PC-9 (cell line): ENCODE results near the gene KRTAP5-11. TPM values are rescaled to one million over a fixed set of nuclear protein-coding genes. Genes with fewer than 3 reads are reported as not detected.

Source experiments
- BruUV-seq: library from RNA; stranded (reverse); fragments of 400-500 nt; replicated peaks from 2 replicates; lab custom pipeline; 2021; lab: Mats Ljungman, UMichigan
- CTCF ChIA-PET: fragments of 300-600 bp; sonication (Branson Sonifier 250); formaldehyde crosslinking; loops from one replicate; lab custom pipeline; 2022; ENCODE audit warnings: antibody characterized with exemption; lab: Charles Lee
- POLR2A ChIA-PET: fragments of 300-600 bp; sonication (Branson Sonifier 250); formaldehyde crosslinking; loops from one replicate; lab custom pipeline; 2022; ENCODE audit warnings: antibody characterized with exemption; ENCODE audit not compliant: unreplicated experiment; lab: Charles Lee
- DNase-seq, 2 experiments: peaks; one replicate each; pipeline versions ENCODE4 v3.0.0 to v3.0.0-alpha.2; 2015 to 2022; ENCODE audit warnings: mixed read lengths in 1 of 2
- H2AFZ ChIP-seq: fragments of 200-600 bp; sonication (generic); 2 replicates; pipeline ENCODE4 v1.8.1; 2017; ENCODE audit warnings: antibody characterized with exemption
- H3F3A ChIP-seq: fragments of 200-600 bp; sonication (generic); 2 replicates; pipeline ENCODE4 v1.8.1; 2017; ENCODE audit warnings: antibody characterized with exemption, mild to moderate bottlenecking, low read depth; ENCODE audit not compliant: insufficient read depth
- H3K27ac ChIP-seq: fragments of 200-600 bp; sonication (generic); 2 replicates; pipeline ENCODE4 v1.6.1; 2016; ENCODE audit warnings: mixed run types
- H3K27me3 ChIP-seq: fragments of 200-600 bp; sonication (generic); 2 replicates; pipeline ENCODE4 v1.6.1; 2016; ENCODE audit warnings: low read depth, mixed run types; ENCODE audit not compliant: insufficient read depth
- H3K36me3 ChIP-seq: fragments of 200-600 bp; sonication (generic); 2 replicates; pipeline ENCODE4 v1.6.1; 2016; ENCODE audit warnings: low read depth, mixed run types
- H3K4me1 ChIP-seq: fragments of 200-600 bp; sonication (generic); replicated peaks from 2 replicates; pipeline ENCODE4 v1.6.1; 2016; ENCODE audit warnings: mixed run types; ENCODE audit not compliant: insufficient read depth
- H3K4me2 ChIP-seq: fragments of 200-600 bp; sonication (generic); 2 replicates; pipeline ENCODE4 v1.6.1; 2017; ENCODE audit warnings: mixed run types
- H3K4me3 ChIP-seq: fragments of 200-600 bp; sonication (generic); 2 replicates; pipeline ENCODE4 v1.6.1; 2016; ENCODE audit warnings: mixed run types
- H3K79me2 ChIP-seq: fragments of 200-600 bp; sonication (generic); 2 replicates; pipeline ENCODE4 v1.6.1; 2017; ENCODE audit warnings: low read depth, mixed run types
- H3K9me2 ChIP-seq: fragments of 200-600 bp; sonication (generic); 2 replicates; pipeline ENCODE4 v1.8.1; 2017; ENCODE audit warnings: mild to moderate bottlenecking; ENCODE audit not compliant: insufficient read depth
- H3K9me3 ChIP-seq: fragments of 200-600 bp; sonication (generic); 2 replicates; pipeline ENCODE4 v1.8.1; 2016; ENCODE audit warnings: low read depth; ENCODE audit not compliant: insufficient read depth
- H4K20me1 ChIP-seq: fragments of 200-600 bp; sonication (generic); 2 replicates; pipeline ENCODE4 v1.8.1; 2017; ENCODE audit not compliant: insufficient read depth
- CTCF ChIP-seq: fragments of 200-600 bp; sonication (generic); conservative IDR thresholded peaks from 2 replicates; pipeline ENCODE4 v1.6.1; 2017; ENCODE audit warnings: mixed run types, antibody characterized with exemption, mild to moderate bottlenecking, moderate library complexity
- EZH2 ChIP-seq: fragments of 200-600 bp; sonication (generic); IDR thresholded peaks from 2 replicates; pipeline ENCODE4 v1.8.0; 2017; ENCODE audit warnings: antibody characterized with exemption, low read depth
- intact Hi-C: fragments of 100-400 bp; cut with micrococcal nuclease; formaldehyde crosslinking; loops from one replicate; pipeline ENCODE4 v1.10.0; 2022; ENCODE audit not compliant: unreplicated experiment
- total RNA-seq: library from RNA; stranded (reverse); gene quantifications from 2 replicates; pipeline ENCODE4 v1.2.3, GENCODE V29; 2021

The KRTAP5-11 gene
- total RNA-seq, 1 experiment from 2014 or later = not detected

DNA sequence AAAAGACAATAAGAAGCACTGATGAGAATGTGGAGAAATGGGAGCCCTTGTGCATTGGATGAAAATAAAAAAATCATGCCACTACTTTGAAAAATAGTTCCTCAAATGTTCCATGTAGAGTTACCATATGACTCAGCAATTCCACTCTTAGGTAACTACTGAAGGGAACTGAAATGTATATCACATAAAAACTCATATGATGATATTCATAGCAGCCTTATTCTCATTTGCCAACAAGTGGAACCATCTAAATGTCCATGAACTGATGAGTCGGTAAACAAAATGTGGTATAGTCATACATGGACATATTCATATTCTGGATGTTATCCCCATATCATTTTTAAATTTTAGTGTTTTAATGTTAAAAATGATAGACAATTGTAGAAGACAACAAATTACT is 31.0 kb downstream of the KRTAP5-11 start:
- H3K27me3 ChIP-seq = peaks cover 32% of the 10 kb centered on the region
- H4K20me1 ChIP-seq = no peaks in the 10 kb centered on the region
- H3K9me3 ChIP-seq = no peaks in the 10 kb centered on the region
- no peaks in the 10 kb centered on the region for H3K4me1 ChIP-seq
- no peaks in the 10 kb centered on the region for H3K79me2 ChIP-seq
- H2AFZ ChIP-seq = no peak overlapping the region
- H3F3A ChIP-seq = no peaks in the 10 kb centered on the region
- ChIA-PET POLR2A (no interaction called here), CTCF (no interaction called here)
- H3K36me3 ChIP-seq = no peaks in the 10 kb centered on the region
- H3K27ac ChIP-seq = no peak overlapping the region
- H3K4me3 ChIP-seq = no peak overlapping the region
- intact Hi-C loops = no loop called here
- H3K4me2 ChIP-seq = no peak overlapping the region
- TF ChIP-seq CTCF (no peak), EZH2 (no peak)
- H3K9me2 ChIP-seq = no peaks in the 10 kb centered on the region
- DNase-seq = no peak
- no TSS peak for BruUV-seq

GRCh38 chr11:71548716-71549151 is 33.9 kb downstream of the KRTAP5-11 start:
- Histone ChIP-seq H4K20me1 (no peaks in the 10 kb centered on the region), H3K79me2 (no peaks in the 10 kb centered on the region), H3K4me2 (no peak overlapping the region), H3K4me1 (0 out of 2 replicates have a peak, but pooled peaks cover 1% of the 10 kb centered on the region), H3K36me3 (no peaks in the 10 kb centered on the region), H3K27me3 (peaks cover 45% of the 10 kb centered on the region), H3K9me3 (no peaks in the 10 kb centered on the region), H3K9me2 (no peaks in the 10 kb centered on the region), H3F3A (no peaks in the 10 kb centered on the region), H3K27ac (no peak overlapping the region), H3K4me3 (no peak overlapping the region), H2AFZ (no peak overlapping the region)
- no peak for TF ChIP-seq CTCF
- no peak for TF ChIP-seq EZH2
- intact Hi-C loops = no loop called here
- no peak for DNase-seq
- CTCF ChIA-PET = no interaction called here
- POLR2A ChIA-PET = no interaction called here
- no TSS peak for BruUV-seq

DNA sequence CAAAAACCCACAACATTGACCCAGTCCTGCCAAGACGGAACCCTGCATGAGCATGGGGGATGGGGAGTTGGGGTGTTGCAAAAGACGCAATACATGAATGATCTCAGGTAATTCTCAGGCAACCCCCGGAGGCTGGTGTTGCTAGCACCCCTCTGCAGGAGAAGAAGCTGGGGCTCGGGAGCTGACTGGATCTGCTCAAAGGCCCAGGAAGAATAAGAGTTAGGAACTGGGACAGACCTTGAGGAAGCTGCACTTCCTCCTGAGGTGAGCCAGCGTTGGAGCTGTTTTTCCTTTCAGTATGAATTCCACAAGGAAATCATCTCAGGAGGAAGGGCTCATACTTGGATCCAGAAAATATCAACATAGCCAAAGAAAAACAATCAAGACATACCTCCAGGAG is 34.6 kb downstream of the KRTAP5-11 start, which contains the start of gene KRTAP5-9:
Gene KRTAP5-9, plus strand, starts transcription at position 301 of the 400 bp plus-strand sequence. CDS start 238 bp downstream, outside the sequence.
- Histone ChIP-seq H2AFZ (no peak within 1 kb of the TSS), H3K79me2 (no peaks in the 10 kb centered on the region), H4K20me1 (no peaks in the 10 kb centered on the region), H3K36me3 (no peaks in the 10 kb centered on the region), H3K4me1 (0 out of 2 replicates have a peak, but pooled peaks cover 5% of the 10 kb centered on the region), H3K9me2 (no peaks in the 10 kb centered on the region), H3K27me3 (peaks cover 45% of the 10 kb centered on the region), H3K9me3 (no peaks in the 10 kb centered on the region), H3K4me3 (no peak within 1 kb of the TSS), H3K4me2 (no peak within 1 kb of the TSS), H3K27ac (no peak within 1 kb of the TSS), H3F3A (no peaks in the 10 kb centered on the region)
- BruUV-seq = no TSS peak
- intact Hi-C loops = no loop called here
- ChIA-PET CTCF (no interaction called here), POLR2A (no interaction called here)
- no peak for TF ChIP-seq EZH2
- no peak for TF ChIP-seq CTCF
- no peak for DNase-seq
